Prostate gland (tissue), 2 donors: ENCODE results near the gene CEBPZ.
"Not testable (repeated sequence)": the region's sequence is repeated elsewhere in the genome, so short reads cannot be mapped to it uniquely, and the experiment has no call there.

Experiments
- CTCF ChIP-seq, 4 experiments: fragments of 200-600 bp in 2 of 4; fragments of 450-650 bp in 2 of 4; sonication (generic) in 2 of 4; IDR thresholded peaks; 1 replicate in 3 of 4; 2 replicates in 1 of 4; pipeline ENCODE4 v1.5.1; 2016 to 2019; ENCODE audit warnings: antibody characterized with exemption in 4 of 4, mild to moderate bottlenecking in 2 of 4, moderate library complexity in 2 of 4
- POLR2A ChIP-seq: fragments of 450-650 bp; IDR thresholded peaks from one replicate; pipeline ENCODE4 v1.6.1; 2016; ENCODE audit warnings: antibody characterized with exemption, mild to moderate bottlenecking

- TF ChIP-seq CTCF (IDR thresholded peaks at IDR 0.05); POLR2A: not testable (repeated sequence)
These were observed 35.5 kb downstream of the CEBPZ start for GRCh38 chr2:37195862-37196319.
